Stimulated activated CD8-positive, alpha-beta memory T cell treated with anti-CD3 and anti-CD28 coated beads, Interleukin-7, amount 100 ng/mL, for 24 hours (primary cell): Measurements from ENCODE around the gene LRRC7.

ENCODE experiments used
- DNase-seq: peaks from one replicate; pipeline ENCODE4 v3.0.0-alpha.2; 2020; ENCODE audit warnings: low read depth

Gene LRRC7

GRCh38 chr1:69776555-69776954, 208.8 kb downstream of the LRRC7 start:
- no peak for DNase-seq

DNA sequence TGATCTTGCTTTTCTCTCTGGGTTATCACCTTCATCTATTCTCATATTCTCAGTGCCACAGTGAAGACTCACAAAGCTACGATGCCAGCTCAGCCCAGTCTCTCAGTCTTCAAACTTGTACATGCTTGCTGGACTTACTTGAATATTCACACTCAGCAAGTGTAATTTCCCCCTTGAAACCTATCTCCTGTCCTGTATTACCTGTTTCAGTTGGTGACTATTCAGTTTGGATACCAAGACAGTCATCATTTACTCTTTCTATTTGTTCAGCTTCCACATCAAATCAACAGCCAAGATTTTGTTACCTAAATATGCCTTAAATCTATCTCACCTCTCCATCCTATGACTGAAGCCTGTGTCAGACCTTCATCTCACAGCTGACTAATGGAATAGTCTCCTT, 209.7 kb downstream of the LRRC7 start:
- no peak for DNase-seq

GRCh38 chr1:69777971-69778370, 210.2 kb downstream of the LRRC7 start:
- no peak for DNase-seq

GRCh38 chr1:69787151-69787550, 219.4 kb downstream of the LRRC7 start:
- no peak for DNase-seq

DNA sequence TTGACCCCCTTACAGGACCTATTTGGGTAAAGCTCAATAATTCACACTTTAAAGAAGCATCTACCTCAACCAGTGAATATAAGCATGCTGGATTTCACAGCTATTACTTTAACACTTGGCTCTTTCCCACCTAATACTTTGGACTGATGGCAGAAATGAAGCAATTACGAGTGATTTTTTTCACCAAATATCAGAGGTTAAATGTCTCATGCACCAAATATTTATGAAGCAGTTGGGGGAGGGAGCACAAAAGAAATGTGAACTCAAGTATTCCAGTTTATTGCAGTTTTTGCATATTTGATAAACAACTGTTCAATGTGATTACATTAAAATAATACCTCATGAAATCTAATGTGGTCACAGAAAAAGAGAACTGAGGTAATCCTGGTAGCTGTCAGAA, 223.6 kb downstream of the LRRC7 start:
- DNase-seq: no peak

DNA sequence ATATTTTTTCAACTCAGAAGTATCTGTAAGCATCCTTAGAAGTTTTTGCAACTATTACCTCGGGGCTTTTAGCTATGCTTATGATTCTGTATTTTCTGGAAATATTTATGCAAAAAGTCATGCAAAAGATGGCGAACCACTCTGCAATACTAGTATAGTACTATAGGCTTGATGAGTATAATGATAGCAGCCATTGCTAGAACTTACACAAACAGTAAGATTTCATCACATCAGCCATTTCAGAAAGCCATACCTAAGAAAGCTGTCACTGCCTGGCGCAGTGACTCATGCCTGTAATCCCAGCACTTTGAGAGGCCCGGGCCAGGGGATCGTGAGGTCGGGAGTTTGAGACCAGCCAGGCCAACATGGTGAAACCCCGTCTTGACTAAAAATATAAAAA, 227.1 kb downstream of the LRRC7 start:
- no peak for DNase-seq

- DNase-seq: no peak
Observed at GRCh38 chr1:69814926-69815325, 247.2 kb downstream of the LRRC7 start.

- no peak for DNase-seq
Observed at GRCh38 chr1:69824932-69825331, 257.2 kb downstream of the LRRC7 start.

DNA sequence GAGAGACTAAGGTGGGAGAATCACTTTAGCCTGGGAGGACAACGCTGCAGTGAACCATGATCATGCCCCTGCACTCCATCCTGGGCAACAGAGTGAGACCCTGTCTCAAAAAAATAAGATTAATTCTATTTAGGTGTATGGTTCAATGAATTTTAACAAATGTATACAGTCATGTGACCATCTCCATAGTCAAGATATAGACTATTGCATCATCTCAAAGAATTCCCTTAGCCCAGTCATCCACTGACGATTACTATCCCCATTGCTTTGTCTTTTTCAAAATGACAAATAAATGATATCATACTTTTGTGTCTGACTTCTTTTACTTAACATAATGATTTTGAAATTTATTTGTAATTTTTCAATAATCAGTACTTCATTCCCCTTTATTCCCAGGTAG, 260.0 kb downstream of the LRRC7 start:
- DNase-seq: no peak

GRCh38 chr1:69833536-69833935, 265.8 kb downstream of the LRRC7 start:
- no peak for DNase-seq

DNA sequence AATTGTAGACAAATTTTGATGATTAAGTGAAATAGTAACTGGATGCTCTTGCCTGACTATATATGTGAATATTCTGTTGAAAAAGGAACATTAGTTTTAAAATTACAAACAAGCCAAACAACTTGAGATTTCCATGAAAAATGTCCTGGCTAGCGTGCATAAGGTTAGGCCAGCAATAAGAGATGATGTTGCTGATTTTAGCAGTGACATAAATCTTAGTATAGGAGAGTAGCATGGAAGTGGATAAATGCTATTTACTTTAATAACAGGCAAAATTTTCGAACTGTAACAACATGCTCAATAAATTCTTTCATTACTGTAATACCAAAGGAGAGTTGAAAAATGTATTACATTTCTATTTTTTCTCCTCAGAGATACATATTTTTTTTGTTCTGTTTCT, 266.6 kb downstream of the LRRC7 start:
- DNase-seq: no peak

DNA sequence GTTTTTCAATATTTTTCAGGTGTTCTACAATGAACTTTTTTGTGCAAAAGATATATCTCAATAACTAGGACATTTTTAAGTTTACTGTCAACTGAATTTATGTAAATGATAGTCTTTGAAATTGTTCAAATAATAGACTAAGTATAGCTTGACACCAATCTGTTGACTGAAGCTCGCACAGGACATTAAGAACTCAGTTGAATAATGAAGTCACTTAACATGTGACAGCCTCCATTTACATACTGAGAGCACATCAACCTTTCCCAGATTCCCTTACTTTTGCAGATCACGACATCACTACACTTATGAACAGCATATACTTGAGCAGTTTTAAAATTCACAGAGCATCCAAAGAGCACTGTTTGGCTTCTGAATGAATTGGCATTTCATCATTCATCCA, 268.2 kb downstream of the LRRC7 start:
- DNase-seq: no peak

DNA sequence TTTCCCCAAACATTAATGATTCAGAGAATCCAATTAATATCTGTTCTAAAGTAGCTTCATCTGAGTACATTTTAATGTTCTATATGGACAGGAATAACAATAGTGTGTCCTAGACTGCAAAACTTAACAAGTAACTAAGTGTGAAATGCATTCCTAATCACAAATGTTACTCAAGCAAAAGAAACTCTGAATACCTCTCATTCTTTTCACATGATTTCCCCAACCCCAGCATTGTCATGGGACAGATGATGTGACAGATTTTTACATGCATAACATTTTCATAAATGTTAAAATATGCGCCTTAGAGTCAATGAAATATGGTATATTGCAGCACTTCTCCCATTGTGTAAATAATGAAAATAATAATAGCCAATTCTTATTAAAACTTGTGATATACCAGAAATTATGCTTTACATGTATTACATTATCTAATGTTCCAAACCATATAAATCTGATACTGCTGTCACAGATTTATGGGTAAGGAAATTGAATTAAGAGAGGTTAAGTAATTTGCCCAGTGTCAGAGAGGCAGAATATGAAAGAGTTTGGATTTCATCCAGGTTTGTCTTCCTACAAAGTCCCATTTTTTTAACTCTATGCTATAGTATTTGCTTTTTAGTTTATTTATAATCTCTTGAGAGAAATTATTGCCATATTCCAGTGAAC, 269.4 kb downstream of the LRRC7 start:
- no peak for DNase-seq

GRCh38 chr1:69842326-69842725, 274.6 kb downstream of the LRRC7 start:
- DNase-seq: no peak

GRCh38 chr1:69845655-69846054, 277.9 kb downstream of the LRRC7 start:
- no peak for DNase-seq

- no peak for DNase-seq
Observed at GRCh38 chr1:69846267-69846666, 278.5 kb downstream of the LRRC7 start.

- DNase-seq: no peak
Observed at GRCh38 chr1:69847670-69848069, 279.9 kb downstream of the LRRC7 start.

DNA sequence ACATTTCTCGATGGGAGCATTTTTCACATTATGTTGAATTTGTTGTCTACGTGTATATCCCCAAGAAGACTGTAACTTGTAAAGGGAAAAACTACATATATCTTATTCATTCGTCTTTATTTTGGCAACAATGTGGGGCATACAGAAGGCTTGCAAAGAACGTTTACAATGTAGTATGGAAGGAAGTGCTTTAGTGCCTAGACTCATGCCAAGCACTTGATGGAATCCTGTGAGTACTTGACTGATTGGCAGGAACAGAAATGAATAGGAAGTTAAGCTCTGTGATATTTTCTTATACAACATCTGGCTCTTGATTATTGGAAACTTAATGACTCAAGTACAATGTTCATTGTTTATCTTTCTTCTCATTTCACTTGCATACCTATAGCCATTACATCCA, 284.4 kb downstream of the LRRC7 start:
- DNase-seq: no peak

DNA sequence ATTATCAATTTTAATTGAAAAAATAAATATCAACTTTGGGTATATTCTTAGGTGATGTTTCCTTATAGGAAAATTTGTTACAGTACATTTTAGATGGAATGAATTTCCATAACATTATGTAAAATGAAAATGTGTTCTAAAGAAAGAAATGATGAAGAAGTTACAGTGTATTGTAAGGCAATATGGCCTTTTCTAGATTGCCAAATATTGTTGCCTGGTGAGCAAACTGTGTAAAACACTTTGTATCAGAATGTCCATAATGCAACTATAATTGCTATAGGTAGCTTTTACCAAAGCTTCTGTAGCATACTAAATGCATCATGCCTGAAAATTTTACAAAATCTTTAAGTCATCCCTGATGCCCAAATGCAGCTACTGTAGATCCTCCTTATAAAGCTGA, 285.0 kb downstream of the LRRC7 start:
- no peak for DNase-seq

DNA sequence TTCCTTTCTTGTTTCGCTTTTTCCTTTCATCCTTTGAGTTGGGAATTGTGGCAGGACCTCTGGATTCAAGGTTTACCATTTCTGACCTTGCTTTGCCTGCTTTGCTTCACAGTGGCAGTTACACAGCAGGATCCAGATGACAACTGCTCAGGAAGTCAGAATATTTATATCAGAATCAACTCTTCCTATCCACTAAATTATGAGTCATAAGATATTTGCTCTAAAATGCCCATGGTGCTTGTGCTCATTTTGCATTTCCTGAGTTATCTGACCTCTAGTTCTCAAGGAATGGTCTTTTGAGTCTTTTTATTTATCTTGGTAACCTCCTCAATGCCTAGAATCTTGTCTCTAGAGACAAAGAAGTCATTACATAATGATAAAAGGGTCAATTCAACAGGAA, 290.8 kb downstream of the LRRC7 start:
- no peak for DNase-seq

DNA sequence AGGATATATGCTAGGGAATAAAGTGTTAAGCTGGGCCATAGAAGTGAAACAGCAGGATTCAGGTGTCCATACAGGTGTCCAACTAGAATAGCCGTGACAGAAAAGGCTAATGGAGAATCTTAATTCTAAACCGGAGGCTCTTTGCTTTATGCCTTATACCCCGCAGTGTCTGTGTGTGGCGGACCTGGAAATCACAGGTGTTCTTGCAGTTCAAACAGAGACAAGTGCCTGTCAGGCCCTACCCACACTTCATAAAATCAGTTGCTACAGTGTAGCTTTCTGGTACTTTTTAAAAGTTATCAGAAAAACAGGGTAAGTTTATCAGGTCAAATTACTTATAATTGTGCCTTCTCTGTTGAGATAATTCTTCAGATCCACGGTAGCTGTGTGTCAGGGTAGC, 293.9 kb downstream of the LRRC7 start:
- DNase-seq: no peak

DNA sequence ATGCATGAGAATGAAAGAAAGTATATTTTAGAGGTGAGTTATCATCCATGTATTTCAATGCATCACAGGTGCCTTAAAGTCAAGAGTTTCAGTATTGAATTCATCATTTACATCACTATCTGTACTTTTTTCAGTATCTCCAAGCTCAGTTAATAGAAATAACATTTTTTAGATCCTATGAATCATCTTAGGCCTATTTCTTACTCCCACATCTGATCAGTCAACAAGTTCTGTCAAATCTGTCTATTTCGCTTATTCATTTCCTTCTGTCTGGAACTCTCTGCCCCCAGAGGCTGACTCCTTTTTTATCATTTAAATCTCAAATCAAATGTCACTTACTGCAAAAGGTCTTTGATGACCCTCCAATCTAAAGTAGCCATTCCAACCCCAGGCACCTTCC, 295.2 kb downstream of the LRRC7 start:
- DNase-seq: no peak

DNA sequence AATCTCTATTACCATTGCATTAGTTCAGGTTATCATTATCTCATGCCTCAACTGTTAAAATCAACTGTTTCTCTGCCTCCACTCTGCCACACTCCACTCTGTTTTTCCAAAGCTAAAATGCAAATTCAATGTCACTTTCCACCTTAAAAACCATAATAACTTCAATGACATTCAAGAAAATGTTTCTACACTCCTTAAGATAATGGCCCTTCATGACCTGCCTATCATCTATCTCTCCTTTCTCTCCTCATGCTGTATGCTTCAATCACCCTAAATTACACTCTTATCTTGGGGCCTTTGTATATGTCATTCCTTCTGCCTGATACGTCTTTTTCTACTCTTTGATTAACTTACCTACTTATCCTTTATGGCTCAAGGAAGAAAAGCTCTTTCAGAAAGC, 296.0 kb downstream of the LRRC7 start:
- no peak for DNase-seq

DNA sequence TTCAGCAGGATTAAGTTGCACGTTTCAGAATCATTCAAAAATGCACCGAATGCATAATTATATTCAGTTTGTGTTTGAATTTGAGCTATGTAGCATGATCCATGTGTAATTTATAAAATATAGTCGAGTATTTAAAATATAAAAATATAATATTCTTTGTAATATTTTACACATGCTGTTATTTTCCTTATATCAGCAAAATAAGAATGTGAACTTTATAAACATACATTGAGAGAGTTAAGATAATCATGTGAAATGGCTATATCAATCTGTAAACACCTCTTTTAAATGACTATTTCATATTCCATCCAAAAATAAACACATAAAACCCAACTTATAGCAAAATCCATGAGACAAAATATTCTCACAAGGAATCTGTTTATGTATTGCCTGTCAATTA, 303.7 kb downstream of the LRRC7 start:
- no peak for DNase-seq

DNA sequence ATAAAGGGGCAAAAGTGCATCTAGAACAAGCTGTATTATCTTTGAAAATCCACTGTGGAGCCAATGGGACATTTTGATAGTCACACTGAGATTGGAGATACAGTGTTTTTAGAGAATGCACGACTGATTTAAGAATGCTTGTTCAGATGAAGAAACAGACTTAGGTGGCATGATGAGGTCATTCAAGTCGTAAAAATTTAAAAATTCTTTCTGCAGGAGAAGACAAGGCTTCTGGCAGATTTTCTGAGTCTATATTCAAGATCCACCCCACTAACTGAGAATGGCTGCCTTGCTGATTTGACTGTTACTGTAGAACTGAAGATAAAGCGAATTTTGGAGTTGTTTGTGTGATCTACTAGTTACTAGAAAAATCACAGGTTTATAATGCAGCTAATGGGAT, 310.6 kb downstream of the LRRC7 start:
- DNase-seq: no peak
